Nephron (organoid): ENCODE data around the gene C16orf89.
"Not testable (repeated sequence)": the region's sequence is repeated elsewhere in the genome, so short reads cannot be mapped to it uniquely, and the experiment has no call there.

Experiments used
- H3K27ac Mint-ChIP-seq, 3 experiments: 2 replicates each; pipeline ENCODE4 v1.8.0; 2020; ENCODE audit warnings: mixed read lengths in 3 of 3, mild to moderate bottlenecking in 2 of 3, moderate library complexity in 1 of 3
- H3K27me3 Mint-ChIP-seq: 2 replicates; pipeline ENCODE4 v1.8.0; 2021; ENCODE audit warnings: low read depth, mild to moderate bottlenecking, moderate library complexity, mixed read lengths
- H3K36me3 Mint-ChIP-seq: 2 replicates; pipeline ENCODE4 v1.8.0; 2020; ENCODE audit warnings: low read depth, mixed read lengths
- H3K4me1 Mint-ChIP-seq: 2 replicates; pipeline ENCODE4 v1.8.0; 2020; ENCODE audit warnings: mixed read lengths
- H3K4me3 Mint-ChIP-seq, 3 experiments: 2 replicates each; pipeline ENCODE4 v1.8.0; 2020; ENCODE audit warnings: mild to moderate bottlenecking in 3 of 3, mixed read lengths in 3 of 3, moderate library complexity in 2 of 3
- H3K9me3 Mint-ChIP-seq: 2 replicates; pipeline ENCODE4 v1.8.0; 2020; ENCODE audit warnings: mixed read lengths
- TF ChIP-seq, protein P1 (sequence below), 3 experiments: fragments of 200-600 bp; sonication (generic); IDR thresholded peaks; one replicate each; pipeline ENCODE4 v1.5.0; 2021; ENCODE audit warnings: antibody characterized with exemption in 3 of 3; ENCODE audit not compliant: unreplicated experiment in 3 of 3

Gene C16orf89

DNA sequence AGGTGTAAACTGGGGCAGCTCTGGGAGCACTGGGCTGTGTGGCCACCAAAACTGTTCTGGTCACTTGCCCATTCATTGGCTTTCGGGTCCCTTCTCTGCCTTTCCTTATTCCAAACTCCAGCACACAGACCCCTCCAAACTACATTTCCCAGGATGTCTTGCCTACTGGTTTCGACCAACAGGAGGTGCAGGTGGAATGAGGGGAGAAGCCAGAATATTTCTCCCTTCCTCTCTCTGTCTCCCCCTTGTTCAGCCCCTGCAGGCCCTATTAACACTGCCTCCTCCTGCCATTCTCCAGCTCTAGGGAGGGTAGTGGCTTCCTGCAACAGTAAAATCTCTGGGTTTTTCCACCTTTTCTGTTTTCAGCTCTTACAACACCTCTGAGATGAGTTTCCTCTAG is 18.8 kb downstream of the C16orf89 start:
- peaks cover 4% of the 10 kb centered on the region for H3K9me3 Mint-ChIP-seq
- H3K27ac Mint-ChIP-seq: no peak overlapping the region
- H3K4me1 Mint-ChIP-seq: no peaks in the 10 kb centered on the region
- TF ChIP-seq, protein P1, sequence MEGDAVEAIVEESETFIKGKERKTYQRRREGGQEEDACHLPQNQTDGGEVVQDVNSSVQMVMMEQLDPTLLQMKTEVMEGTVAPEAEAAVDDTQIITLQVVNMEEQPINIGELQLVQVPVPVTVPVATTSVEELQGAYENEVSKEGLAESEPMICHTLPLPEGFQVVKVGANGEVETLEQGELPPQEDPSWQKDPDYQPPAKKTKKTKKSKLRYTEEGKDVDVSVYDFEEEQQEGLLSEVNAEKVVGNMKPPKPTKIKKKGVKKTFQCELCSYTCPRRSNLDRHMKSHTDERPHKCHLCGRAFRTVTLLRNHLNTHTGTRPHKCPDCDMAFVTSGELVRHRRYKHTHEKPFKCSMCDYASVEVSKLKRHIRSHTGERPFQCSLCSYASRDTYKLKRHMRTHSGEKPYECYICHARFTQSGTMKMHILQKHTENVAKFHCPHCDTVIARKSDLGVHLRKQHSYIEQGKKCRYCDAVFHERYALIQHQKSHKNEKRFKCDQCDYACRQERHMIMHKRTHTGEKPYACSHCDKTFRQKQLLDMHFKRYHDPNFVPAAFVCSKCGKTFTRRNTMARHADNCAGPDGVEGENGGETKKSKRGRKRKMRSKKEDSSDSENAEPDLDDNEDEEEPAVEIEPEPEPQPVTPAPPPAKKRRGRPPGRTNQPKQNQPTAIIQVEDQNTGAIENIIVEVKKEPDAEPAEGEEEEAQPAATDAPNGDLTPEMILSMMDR (IDR thresholded peaks at IDR 0.05; ENCODE audit: unreplicated experiment in 3 of 3): no peak
- H3K4me3 Mint-ChIP-seq: no peak overlapping the region
- no peaks in the 10 kb centered on the region for H3K36me3 Mint-ChIP-seq
- H3K27me3 Mint-ChIP-seq: peaks cover 12% of the 10 kb centered on the region

DNA sequence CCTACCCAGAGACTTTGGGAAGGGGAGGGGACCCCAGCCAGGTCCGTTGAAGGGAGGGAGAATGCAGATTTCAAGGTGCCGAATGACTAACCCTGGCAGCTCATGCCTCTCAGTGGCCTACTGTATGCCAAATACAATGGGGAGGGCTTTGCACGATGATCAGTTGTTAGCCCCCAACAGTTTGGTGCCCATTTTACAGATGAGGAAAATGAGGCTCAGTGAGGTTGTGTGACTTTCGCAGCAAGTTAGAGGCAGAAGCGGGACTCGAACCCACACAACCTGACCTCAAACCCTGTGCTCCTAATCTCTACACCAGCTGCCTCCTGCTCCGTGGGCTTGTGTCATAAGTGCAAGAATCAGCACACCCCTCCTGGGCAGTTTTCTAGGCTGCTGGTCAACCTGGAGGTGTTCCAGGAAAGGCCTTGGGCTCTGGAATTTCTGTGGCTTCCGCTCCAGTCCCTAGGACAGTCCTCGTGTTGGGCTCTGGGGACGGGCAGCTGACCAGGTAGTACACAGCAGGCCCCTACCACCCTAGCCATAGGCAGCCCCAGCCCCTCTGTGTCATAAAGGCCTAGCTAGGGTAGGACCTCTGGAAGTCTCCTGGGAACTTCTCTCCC is 20.1 kb downstream of the C16orf89 start:
- Mint-ChIP-seq H3K36me3 (no peaks in the 10 kb centered on the region), H3K4me1 (no peaks in the 10 kb centered on the region), H3K4me3 (no peak overlapping the region), H3K9me3 (peaks cover 4% of the 10 kb centered on the region), H3K27me3 (peaks cover 25% of the 10 kb centered on the region), H3K27ac (no peak overlapping the region)
- TF ChIP-seq, protein P1 (IDR thresholded peaks at IDR 0.05; ENCODE audit: unreplicated experiment in 3 of 3): no peak

DNA sequence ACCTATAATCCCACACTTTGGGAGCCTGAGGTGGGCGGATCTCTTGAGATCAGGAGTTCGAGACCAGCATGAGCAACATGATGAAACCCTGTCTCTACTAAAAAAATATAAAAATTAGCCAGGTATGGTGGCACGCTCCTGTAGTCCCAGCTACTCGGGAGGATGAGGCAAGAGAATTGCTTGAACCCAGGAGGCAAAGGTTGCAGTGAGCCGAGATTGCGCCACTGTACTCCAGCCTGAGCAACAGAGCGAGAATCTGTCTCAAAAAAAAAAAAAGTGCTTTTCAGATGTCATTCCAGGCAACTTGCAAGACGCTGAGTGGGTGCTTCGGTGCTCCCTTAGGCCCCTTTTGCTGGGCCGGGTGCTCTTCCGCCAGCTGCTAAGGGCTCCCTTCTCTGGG is 21.2 kb downstream of the C16orf89 start:
- not testable (repeated sequence) for H3K4me3 Mint-ChIP-seq, H3K4me1 Mint-ChIP-seq, H3K9me3 Mint-ChIP-seq, H3K36me3 Mint-ChIP-seq, H3K27ac Mint-ChIP-seq
- H3K27me3 Mint-ChIP-seq: peaks cover 33% of the 10 kb centered on the region

DNA sequence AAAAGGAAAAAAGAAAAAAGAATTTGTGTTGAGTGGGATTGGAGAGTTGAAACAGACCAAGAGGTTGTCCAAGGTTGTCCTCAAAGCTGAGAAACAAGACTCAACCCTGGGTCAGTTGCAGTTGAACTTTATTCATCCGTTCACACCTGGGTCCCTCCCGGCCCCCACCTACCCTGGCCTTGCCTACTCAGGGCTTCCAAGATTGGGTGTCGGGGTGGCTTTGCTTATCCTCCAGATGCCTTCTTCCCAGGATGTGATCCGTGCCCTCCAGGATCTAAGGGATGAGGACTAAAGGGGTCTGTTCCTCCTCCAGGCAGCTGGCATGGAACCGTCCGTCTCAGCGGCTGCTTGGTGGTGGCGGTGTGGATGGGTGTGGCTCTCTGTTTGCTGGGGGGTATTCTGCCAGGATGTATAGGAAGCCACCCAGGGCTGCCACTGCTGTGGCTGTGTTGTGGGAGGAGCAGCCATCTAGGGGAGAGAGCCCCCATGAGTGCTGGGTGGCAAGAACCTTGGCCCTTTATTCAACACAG is 21.7 kb downstream of the C16orf89 start:
- no peaks in the 10 kb centered on the region for H3K36me3 Mint-ChIP-seq
- peaks cover 34% of the 10 kb centered on the region for H3K27me3 Mint-ChIP-seq
- TF ChIP-seq, protein P1 (IDR thresholded peaks at IDR 0.05; ENCODE audit: unreplicated experiment in 3 of 3): no peak
- no peak overlapping the region for H3K4me3 Mint-ChIP-seq
- no peak overlapping the region for H3K27ac Mint-ChIP-seq
- no peaks in the 10 kb centered on the region for H3K9me3 Mint-ChIP-seq
- H3K4me1 Mint-ChIP-seq: no peaks in the 10 kb centered on the region

DNA sequence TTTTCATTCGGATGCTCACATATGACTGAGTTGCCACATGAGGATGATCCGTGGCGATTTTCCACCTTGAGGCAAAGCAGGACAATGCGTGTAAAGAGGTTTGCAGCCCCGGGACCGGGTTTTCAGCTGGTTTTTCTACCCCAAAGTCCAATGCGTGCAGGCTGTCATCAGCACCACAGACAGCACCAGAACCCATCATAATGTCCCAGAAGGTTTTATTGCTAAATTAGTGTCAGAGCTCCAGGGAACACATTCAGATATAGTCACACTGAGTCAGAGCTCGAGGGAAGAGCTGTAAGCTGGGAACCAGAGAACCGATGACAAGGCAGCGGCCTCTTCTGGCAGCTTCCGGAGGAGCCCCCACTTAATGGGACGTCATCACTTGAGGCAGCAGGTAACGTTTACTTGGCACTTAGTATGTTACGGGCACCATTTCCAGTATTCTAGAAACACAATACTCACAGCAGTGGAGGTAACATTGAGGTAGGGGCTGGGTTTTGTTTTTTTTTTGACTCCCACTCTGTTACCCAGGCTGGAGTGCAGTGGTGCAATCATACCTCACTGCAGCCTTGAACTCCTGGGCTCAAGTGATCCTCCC is 23.1 kb downstream of the C16orf89 start:
- TF ChIP-seq, protein P1 (IDR thresholded peaks at IDR 0.05; ENCODE audit: unreplicated experiment in 3 of 3): peak in 1 of 3 experiments; percentile 9
- Mint-ChIP-seq H3K4me3 (no peak overlapping the region), H3K27ac (no peak overlapping the region)

DNA sequence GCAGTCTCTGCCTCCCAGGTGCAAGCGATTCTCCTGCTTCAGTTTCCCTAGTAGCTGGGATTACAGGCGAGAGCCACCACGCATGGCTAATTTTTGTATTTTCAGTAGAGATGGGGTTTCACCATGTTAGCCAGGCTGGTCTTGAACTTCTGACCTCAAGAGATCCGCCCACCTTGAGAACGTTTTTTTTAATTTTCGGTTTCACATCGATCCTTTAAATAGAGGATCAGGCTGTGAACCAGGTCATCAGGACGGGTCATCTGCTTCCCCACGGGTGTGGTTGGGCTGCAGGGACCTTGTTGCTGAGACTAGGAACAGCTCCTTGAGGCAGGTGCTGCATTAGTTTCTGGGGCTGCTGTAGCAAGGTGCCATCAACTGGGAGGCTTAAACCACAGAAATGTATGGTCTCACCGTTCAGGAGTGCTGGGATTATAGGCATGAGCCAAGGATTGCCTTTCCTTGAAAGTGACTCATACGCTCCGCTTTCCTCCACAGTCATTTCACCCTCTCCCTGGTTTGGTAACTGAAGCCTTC is 24.1 kb downstream of the C16orf89 start:
- Mint-ChIP-seq H3K9me3 (no peaks in the 10 kb centered on the region), H3K27me3 (peaks cover 29% of the 10 kb centered on the region), H3K4me1 (no peaks in the 10 kb centered on the region), H3K4me3 (no peak overlapping the region), H3K27ac (no peak overlapping the region), H3K36me3 (no peaks in the 10 kb centered on the region)
- TF ChIP-seq, protein P1 (IDR thresholded peaks at IDR 0.05; ENCODE audit: unreplicated experiment in 3 of 3): no peak

More for the DNA sequence above, 23.1 kb downstream of the C16orf89 start:
- Mint-ChIP-seq H3K9me3 (no peaks in the 10 kb centered on the region), H3K27me3 (peaks cover 29% of the 10 kb centered on the region), H3K4me1 (no peaks in the 10 kb centered on the region), H3K36me3 (no peaks in the 10 kb centered on the region)
